SK-N-SH (cell line): Measurements from ENCODE around the gene RNF13.

Experiments
- CHD2 ChIP-seq: fragments of 150-350 bp; IDR thresholded peaks from 2 replicates; pipeline ENCODE4 v1.6.1; 2018; ENCODE audit warnings: low read length; ENCODE audit not compliant: partially characterized antibody
- CTCF ChIP-seq: fragments of 200-600 bp; sonication (generic); IDR thresholded peaks from 2 replicates; pipeline ENCODE4 v1.6.1; 2017; ENCODE audit warnings: antibody characterized with exemption, mild to moderate bottlenecking, moderate library complexity
- FOXM1 ChIP-seq: IDR thresholded peaks from 2 replicates; pipeline ENCODE4 v1.4.0; 2012; ENCODE audit warnings: low read depth, mild to moderate bottlenecking
- GABPA ChIP-seq: IDR thresholded peaks from 2 replicates; pipeline ENCODE4 v1.4.0; 2012; ENCODE audit warnings: low read depth, mild to moderate bottlenecking
- MAX ChIP-seq: IDR thresholded peaks from 2 replicates; pipeline ENCODE4 v1.4.0; 2012; ENCODE audit warnings: low read depth
- MEF2A ChIP-seq: IDR thresholded peaks from 2 replicates; pipeline ENCODE4 v1.4.0; 2012; ENCODE audit warnings: low read depth, borderline replicate concordance
- MXI1 ChIP-seq: IDR thresholded peaks from 2 replicates; pipeline ENCODE4 v1.6.1; 2012; ENCODE audit warnings: mild to moderate bottlenecking, low read depth, low read length, improper control_type of control experiment
- PBX3 ChIP-seq: IDR thresholded peaks from 2 replicates; pipeline ENCODE4; 2012
- RAD21 ChIP-seq: IDR thresholded peaks from 2 replicates; pipeline ENCODE4 v1.6.1; 2012; ENCODE audit warnings: mild to moderate bottlenecking, low read length
- RXRA ChIP-seq: IDR thresholded peaks from 2 replicates; pipeline ENCODE4 v1.4.0; 2012; ENCODE audit warnings: low read depth, mild to moderate bottlenecking, borderline replicate concordance
- SIN3A ChIP-seq: IDR thresholded peaks from 2 replicates; pipeline ENCODE4 v1.6.1; 2012; ENCODE audit warnings: low read depth, mild to moderate bottlenecking, low read length, moderate library complexity, borderline replicate concordance
- TAF1 ChIP-seq: IDR thresholded peaks from 2 replicates; pipeline ENCODE4 v1.6.1; 2012; ENCODE audit warnings: low read depth, mild to moderate bottlenecking, low read length, moderate library complexity, borderline replicate concordance
- TEAD4 ChIP-seq: IDR thresholded peaks from 2 replicates; pipeline ENCODE4 v1.4.0; 2012; ENCODE audit warnings: mild to moderate bottlenecking, borderline replicate concordance; ENCODE audit not compliant: insufficient read depth
- USF2 ChIP-seq: fragments of 150-350 bp; IDR thresholded peaks from 2 replicates; pipeline ENCODE4 v1.6.1; 2017; ENCODE audit warnings: antibody characterized with exemption, low read length, low read depth, borderline replicate concordance

GRCh38 chr3:149949181-149949580 lies 136.2 kb downstream of the RNF13 start:
- TF ChIP-seq RXRA (no peak), CTCF (no peak), TEAD4 (no peak), SIN3A (no peak), TAF1 (no peak), RAD21 (no peak), MXI1 (no peak), GABPA (no peak), PBX3 (no peak), USF2 (no peak), FOXM1 (no peak), CHD2 (no peak), MAX (no peak), MEF2A (no peak)
